DLD1 (cell line): ENCODE results near the gene HOXA5.

ENCODE experiments used
- in situ Hi-C: cut with HindIII; loops from 2 replicates; pipeline ENCODE4 v1.10.0; 2017; ENCODE audit warnings: low sequenced_read_pairs

HOXA5 gene

DNA sequence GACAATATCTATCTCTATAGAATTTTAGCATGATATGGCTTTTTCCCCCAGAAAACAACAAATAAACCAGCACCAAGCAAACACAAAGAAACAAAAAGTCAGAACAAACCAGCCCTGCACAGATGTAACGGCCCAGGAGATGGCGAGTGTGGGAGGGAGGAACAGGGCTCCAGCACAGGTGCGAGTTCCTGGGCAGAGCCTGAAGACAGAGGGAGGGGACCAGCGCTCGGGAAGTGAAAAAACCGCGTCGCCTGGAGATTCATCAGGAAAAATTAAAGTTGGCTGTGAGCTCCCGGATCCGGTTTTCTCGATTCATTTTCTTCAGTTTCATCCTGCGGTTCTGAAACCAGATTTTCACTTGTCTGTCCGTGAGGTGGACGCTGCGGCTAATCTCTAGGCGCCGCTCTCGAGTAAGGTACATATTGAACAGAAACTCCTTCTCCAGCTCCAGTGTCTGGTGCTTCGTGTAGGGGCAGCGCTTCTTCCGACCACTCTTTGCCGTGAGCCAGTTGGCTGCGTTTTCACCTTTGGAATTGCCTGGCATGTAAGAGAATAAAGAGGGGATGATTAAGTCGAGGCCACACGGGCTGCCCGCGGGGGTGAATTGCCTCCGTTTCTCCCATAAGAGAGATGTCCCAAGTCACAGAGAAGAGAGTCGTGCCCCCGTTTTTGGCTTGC is 28.3 kb upstream of the HOXA5 start:
- in situ Hi-C loops = no loop called here

DNA sequence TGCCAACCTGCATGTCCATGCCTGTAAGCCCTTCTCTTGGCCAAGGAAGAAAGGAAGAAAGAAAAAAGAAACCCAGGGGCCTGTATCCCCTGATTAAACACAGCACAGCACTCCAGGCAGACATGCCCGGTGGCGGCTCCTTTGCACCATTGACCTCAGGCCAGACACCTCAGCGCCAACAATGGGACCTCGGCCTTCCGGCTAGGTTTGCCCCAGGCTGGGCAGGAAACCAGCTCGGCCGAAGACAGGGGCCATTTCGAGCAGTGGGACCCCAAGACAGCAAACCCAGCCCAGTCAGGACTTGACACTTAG is 27.8 kb upstream of the HOXA5 start:
- in situ Hi-C loops = no loop called here

DNA sequence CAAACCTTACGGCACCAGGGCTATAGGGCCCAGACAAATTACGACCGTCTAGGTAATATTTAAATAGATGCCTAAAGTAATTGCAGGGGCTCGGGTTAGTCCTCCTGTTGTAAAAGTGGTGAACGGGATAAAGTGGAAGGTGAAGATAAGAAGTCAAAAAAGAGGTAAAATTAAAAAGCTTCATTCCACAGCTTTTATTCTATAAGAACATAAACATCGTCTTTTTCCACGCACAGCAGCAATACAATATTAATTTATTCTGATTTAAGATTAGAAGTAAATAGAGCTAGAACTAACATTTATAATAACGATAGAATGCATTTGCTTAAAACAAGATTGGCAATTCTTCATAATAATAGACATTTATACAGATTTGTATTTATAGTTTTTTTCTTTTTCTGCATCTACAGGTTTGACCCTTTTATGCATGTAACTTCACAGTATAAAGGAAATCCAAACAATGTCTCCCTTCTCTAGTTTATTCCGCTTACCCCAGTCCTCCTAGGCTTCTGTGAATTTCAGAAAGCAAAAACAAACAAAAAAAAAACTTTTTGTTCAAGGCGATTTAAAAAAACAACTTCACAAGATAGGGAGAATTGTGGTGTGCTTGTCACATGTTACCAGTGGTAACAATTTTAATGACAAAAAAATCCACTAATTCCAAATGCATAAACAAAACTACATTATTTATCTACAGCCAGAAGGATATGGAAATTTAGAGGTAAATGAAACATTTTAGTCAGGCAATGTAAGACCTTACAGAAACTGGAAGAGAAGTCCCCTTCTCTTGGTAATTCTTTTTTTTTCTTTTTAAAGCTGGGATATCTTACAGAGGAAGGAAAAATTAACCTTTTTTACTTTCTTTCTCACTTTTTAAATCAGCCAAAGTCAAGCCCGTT is 27.2 kb upstream of the HOXA5 start:
- in situ Hi-C loops = no loop called here

DNA sequence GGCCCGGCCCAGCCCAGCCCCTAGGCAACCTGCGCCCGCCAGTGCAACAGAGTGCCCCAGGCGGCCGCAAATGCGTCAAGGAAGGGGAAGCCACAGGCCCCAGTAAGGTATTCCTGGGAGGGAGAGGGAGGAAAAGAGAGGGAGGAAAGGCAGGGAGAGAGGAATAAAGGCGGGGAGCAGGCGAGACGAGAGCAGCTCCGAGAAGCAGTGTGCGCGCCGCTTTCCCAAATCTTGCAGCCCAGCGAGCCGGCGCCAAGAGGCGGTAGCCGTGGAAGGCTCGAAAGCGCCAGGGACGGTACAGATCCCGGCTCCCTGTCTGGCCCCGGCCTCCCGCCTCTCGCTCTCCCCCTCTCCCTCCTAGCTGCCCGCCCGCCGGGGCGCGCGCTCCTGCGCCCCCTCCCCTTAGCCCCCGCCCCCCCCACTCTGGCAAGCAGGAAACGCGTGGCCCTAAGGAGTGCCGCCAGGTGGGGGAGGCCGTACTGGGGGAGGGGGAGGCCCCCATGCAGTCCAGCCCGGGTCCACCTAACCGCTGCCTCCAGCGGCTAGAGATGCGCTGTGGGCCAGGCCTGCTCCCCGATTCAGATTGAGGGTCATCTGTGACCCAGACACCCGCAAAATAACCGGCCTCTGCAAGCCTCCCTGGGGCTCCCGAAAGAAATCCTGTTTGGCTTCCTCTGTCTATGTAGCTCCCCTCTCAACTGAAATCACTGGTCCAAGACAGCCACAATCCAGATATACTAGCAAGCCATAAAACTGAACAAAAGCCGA is 26.4 kb upstream of the HOXA5 start:
- in situ Hi-C loops = loop anchor here (10.0 kb wide), 1 partner anchor 315 kb away; no protein-coding TSS in a partner anchor

DNA sequence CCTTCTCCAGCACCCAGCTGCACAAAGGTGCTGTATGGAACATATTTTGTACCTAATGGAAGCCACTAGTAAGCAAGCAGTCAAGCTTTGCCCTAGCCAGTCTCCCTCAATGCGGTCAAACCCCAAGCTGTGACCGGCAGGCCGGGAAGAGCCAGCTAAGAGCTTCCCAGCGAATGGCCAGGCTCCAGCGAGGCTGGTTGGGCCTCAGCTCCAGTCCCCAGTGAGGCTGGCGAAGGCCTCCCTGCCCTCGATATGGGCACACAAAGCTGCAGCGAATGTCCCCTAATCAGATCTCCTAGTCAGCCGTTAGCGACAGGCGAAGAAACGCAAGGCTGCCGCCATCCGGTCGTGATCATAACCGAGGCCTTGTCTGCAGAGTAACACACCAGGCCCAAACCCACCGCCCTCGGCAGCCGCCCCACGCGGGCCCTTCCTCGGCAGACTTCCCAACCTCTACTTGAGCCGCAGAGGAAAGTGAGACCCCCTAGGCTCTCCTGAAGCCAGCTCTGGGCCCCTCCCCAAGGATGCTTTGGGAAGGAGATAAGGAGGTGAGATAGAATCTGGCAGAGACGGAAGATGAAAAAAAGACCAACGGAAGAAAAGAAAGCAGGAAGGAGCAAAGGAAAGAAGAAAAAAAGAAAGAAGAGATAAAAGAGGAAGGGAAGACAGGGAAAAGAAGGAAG is 24.9 kb upstream of the HOXA5 start:
- in situ Hi-C loops = loop anchor here (10.0 kb wide), 1 partner anchor 314 kb away; no protein-coding TSS in a partner anchor

DNA sequence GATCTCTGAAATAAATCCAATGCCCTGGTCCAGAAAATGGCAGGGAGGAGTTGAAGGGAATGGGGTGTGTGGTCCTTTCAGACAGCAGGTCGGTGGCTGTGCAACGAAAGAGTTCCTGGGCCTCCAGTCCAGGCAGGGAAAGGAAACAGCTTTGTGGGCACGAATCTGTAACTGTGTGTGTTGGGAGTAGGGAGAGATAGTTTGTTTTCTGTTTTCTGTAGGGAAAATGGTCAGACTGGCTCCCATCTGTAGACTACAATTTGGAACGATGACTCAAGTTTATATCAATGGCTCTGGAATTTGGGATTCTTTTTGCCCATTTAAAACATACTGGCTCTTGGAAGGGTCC is 24.4 kb upstream of the HOXA5 start:
- in situ Hi-C loops = loop anchor here (10.0 kb wide), 1 partner anchor 313 kb away; no protein-coding TSS in a partner anchor

DNA sequence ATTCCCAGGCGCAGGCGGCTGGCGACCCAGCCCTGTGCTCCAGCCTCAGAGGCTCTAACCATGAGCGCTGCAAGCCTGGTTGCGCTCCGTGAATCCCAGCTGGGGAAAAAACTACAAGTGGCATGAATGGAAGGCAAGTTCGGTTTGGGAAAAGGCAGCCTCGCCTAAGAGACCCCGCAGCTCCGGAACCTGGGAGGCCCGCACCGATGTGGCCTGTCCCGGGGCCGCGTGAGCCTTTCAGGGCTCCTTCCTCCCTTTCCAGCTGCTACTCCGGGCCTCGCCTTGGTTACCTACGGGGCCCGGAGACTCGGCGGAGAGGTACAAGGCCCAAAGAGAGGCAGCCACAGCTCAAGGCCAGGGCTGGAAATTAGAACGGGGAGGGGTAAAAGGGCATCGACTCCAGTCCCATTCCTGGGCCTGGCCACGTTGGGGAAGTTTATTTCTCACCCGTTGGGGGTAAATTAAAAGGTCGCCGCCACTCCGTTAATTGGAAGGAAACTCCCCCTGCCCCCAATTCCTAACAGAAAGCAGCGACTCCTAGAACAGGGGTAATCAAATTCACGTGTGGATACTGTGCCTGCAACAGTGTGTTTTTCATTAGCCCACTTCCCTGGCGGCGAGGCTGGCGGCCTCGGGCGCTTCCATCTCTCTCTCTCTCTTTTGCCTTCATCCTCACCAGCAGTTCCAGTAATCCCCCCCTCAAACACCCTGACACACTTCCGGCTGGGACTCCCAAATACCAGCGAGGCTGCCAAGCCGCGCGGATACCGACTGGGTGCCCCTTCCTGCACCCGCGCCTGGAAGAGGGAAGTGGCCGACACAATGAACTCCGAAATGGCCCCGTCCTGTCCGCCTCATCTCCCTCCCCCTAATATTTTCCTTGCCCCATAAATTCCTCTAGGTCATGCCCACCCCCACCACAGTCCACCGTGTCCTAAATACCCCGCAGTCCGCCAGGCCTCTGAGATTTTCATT is 23.3 kb upstream of the HOXA5 start:
- in situ Hi-C loops = loop anchor here (10.0 kb wide), 1 partner anchor 312 kb away; no protein-coding TSS in a partner anchor

DNA sequence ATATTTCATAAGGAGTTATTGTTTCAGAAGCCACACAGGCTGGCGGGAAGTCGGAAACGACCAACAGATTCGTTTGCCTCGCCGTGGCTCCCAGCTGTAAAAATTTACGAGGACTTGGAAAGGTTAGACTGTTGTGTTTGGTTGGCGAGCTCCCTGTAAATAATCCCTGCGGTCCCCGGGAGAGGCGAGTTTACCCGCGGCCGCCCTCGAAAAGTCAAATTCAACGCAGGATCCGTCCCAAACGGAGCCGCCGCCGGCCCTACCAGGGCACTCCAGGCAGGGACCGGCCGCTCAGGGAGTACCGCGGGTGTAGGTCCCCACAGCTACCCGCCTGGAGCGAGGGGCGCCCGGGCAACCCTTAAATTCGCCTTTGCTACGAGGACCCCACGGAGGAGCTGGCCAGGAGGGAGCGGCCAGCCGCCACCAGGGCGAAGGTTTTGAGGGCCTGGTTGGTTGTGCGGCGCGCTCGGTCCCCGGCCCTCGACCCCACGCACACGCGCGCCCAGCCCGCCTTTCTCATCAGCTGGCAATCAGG is 22.6 kb upstream of the HOXA5 start:
- in situ Hi-C loops = loop anchor here (10.0 kb wide), 1 partner anchor 311 kb away; no protein-coding TSS in a partner anchor

DNA sequence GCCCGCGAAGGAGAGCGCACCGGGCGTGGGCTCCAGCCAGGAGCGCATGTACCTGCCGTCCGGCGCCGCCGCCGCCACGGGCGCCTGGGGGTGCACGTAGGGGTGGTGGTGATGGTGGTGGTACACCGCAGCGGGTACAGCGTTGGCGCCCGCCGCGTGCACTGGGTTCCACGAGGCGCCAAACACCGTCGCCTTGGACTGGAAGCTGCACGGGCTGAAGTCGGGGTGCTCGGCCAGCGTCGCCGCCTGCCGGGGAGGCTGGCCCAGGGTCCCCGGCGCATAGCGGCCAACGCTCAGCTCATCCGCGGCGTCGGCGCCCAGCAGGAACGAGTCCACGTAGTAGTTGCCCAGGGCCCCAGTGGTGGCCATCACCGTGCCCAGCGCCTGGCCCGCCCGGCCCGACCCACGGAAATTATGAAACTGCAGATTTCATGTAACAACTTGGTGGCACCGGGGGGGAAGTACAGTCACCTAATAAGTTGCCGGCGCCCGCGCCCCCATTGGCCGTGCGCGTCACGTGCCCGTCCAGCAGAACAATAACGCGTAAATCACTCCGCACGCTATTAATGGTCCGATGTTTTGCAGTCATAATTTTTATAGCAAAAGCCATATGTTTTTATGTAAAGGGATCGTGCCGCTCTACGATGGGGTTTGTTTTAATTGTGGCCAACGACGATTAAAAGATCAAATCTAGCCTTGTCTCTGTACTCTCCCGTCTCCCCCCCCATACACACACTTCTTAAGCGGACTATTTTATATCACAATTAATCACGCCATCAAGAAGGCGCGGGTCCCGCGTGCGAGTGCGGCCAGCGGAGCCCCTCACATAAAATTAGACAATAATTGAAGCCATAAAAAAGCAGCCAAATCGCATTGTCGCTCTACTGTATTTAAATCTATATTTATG is 21.9 kb upstream of the HOXA5 start, which contains the start of gene HOXA9:
Gene HOXA9, minus strand, starts transcription at position 449 of the 907 bp plus-strand sequence. Its CDS starts 80 bp downstream, at position 369.
- in situ Hi-C loops = loop anchor here (10.0 kb wide), 1 partner anchor 311 kb away; no protein-coding TSS in a partner anchor

DNA sequence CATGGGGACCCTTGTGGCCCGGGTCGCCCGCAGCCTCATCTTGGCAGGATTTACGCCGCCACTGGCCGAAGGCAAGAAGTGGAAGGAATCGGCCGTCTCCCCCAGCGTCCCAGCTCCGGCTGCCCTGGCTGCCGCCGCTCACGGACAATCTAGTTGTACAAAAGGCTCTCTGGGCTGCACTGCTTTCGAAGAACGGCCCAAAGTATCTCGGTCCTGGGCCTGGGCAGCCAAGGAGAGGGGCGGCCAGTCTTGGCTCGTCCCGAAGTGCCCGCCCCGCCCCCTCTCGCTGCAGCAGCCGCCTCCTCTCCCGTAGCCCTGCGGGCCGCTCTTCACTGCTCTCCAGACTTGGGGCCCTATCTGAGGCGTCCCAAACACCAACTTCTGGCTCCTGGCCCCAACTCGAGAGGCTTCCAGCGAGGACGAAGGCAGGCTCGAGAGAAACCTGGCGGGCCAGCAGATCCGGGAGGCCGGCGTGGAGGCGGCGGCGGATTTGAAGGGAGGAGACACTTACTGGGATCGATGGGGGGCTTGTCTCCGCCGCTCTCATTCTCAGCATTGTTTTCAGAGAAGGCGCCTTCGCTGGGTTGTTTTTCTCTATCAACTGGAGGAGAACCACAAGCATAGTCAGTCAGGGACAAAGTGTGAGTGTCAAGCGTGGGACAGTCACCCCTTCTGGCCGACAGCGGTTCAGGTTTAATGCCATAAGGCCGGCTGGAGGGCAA is 21.0 kb upstream of the HOXA5 start:
- in situ Hi-C loops = loop anchor here (5.0 to 10.0 kb wide), 2 partner anchors 37 to 310 kb away; no protein-coding TSS in a partner anchor

DNA sequence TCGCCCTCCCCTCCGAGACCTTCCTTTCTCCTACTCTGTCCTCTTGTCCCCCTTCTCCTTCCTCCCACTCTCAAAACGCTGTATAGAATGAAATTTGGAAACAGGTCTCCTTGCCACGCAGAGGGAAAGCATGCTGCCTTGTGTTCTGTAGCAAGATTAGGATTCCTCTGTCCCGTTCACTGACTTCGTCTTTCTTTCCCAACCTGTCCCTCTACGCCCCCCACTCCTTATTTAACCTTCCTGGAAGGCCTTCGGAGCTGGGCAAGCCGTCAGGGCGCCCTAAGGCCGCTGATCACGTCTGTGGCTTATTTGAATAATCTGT is 20.5 kb upstream of the HOXA5 start:
- in situ Hi-C loops = loop anchor here (5.0 to 10.0 kb wide), 2 partner anchors 37 to 309 kb away; no protein-coding TSS in a partner anchor

DNA sequence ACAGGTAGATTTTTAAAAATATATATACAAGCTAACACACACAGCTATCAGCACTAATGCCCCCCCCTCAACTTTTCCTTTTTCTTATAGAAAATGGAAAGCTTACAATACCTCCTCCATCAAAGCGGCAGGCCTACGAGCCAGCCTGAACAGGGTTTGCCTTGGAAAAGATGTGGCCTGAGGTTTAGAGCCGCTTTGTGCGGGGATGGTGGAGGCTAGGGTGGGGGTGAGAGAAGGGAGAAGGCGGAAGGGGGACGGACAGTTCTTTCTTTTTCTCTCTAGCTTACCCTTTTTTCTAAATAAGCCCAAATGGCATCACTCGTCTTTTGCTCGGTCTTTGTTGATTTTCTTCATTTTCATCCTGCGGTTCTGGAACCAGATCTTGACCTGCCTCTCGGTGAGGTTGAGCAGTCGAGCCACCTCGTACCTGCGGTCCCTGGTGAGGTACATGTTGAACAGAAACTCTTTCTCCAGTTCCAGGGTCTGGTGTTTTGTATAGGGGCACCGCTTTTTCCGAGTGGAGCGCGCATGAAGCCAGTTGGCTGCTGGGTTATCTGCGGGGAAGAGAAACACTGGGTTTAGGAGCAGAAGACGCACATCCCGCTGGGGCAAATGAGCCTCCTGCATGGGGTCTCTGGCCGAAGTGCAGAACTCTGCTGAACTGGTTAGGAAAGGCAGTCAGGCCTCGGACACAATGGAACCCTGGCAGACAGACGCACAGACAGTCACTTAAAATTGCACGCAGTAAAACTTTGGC is 20.0 kb upstream of the HOXA5 start:
- in situ Hi-C loops = loop anchor here (5.0 to 10.0 kb wide), 2 partner anchors 36 to 309 kb away; no protein-coding TSS in a partner anchor

DNA sequence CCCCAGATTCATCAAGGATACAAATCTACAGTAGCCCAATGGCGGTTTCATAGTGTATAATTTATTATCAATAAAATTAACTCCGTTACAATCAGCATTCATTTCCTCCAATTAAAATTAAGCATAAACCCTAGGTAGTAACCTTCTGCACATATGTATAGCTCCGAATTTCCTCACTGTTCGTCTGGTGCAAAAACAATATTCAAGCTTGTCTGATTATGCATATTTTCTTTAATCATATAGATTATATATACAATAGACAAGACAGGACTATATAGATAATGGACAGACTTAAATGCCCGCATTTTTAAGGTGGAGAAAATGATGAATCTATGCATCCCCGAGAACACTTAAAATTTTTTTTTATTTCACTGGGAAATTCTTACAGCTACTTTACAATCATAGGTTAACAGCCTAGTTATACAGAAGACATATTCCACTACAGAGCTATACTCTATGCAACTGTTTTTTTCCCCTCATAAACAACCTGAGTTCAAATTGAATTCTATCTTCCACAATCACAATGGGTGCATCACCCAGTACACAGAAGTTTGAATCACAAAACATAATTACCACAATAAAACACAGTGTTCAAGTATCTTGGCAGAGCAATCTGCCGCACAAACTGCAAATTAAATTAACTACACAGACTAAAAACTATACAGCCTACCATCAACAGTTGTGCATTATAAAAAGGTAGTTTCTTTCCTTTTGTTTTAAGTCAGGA is 19.2 kb upstream of the HOXA5 start:
- in situ Hi-C loops = loop anchor here (5.0 to 10.0 kb wide), 2 partner anchors 35 to 308 kb away; no protein-coding TSS in a partner anchor

DNA sequence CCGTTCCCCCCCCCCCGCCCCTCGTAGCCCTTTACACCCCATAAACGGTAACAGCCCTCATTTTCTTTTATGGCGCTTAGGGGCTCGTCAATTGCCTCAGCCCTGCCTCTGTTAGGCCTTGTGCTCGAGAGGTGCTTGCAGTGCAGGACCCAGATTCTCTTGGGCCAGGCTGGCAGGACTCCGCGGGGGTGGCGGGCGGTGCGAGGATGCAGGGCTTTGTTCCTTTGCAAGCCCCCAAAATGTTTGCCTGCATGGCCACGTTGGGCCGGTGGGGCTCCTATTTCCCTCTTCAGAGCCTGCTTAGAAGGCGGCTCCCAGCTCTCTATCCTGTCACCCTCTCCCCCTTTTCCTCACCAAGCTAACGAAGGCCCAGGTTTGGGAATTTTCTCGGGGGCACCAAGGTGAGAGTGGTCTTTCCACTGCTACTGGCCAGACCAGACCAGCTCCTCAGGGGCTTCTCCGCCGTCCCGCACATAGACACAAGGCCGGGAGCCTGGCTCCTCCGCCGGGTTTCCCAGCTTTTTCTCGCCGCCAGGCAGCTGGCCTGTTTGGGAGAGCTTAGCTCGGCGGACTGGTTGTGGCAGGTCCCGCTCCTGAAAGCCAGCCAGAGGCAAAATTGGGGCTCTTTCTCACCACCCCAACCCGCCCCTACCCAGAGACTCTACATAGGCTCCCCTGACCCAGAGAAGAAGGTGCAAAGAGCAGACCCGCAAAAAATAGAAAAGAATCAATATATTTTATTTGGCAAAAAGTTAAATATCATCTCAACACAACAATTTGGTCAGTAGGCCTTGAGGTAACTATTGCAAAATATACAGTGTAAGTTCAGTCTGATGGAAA is 18.5 kb upstream of the HOXA5 start:
- in situ Hi-C loops = loop anchor here (5.0 to 10.0 kb wide), 2 partner anchors 35 to 307 kb away; no protein-coding TSS in a partner anchor

DNA sequence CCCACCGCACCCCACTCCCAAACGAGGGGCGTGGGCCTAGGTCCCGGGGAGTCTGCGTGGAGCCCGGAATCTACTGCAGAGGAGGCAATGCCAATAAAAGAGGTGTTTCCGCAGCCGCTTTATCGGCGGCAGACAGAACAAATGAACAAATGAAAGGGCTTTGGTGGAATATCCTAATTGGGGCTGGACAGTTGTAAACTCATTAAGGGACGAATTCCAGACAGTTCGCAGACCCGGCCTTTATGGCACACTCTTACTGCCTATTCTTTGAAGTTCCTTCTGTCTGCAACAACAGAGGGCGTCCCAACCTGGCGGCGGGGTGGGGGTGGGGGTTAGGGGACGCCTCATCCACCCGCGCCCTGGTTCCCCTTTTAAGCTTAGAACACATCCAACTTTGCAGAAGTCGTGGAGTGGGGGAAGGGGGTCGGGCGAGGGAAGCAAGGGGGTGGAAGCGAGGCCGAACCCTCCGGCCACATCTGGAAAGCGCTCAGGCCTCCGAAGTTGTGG is 17.8 kb upstream of the HOXA5 start:
- in situ Hi-C loops = loop anchor here (5.0 to 10.0 kb wide), 2 partner anchors 34 to 306 kb away; no protein-coding TSS in a partner anchor
